ENCODE results near the gene GAB1. TPM values are rescaled to one million over a fixed set of nuclear protein-coding genes. Genes with fewer than 3 reads are reported as not detected.

GAB1 gene
- total and polyA plus RNA-seq, 4 donors: 6.4 to 138 (median 22.6) TPM

DNA sequence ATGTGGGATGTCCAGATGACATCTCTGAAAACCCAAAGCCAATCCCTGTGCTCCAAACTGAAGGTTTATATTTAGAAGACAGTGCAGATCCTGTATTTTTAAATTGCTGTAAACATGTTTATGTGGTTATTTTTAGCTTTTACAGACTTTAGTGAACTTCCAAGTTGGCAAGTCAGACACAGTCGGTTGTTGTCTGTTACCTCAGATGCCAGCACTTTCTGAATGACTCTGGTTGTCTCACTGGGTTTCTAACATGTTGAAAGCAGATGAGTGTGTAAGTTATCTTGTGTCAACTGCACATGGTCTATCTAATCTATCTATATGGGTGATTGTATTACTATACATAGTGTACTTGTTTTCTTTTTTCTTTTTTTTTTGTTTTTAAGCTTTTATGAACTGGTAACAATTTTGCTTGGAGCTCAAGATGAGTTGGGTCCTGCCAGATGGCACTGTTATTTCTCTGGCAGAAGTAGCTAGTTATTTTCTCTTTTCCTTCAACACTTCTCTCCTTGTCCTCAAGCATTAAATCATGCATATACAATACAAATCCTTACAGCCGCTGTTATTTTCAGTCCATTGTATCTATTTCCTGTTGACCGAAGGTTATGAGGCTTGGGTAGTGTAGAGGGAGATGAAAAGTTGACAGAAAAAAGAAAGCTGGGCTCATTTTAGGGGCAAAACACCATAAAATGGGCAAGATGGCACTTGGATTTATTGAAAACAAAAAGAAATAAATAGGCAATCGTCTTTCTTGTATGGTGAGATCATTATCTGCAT, 66.3 kb downstream of the GAB1 start:
- H3K36me3 ChIP-seq (ENCODE audit: control insufficient read depth in 4 of 4, insufficient read depth in 4 of 4, low read length in 4 of 4): no peaks in the 10 kb centered on the region
- 17 to 29% methylated on average over 4 of the region's 4 CpGs for WGBS, 2 donors
- ATAC-seq (ENCODE audit: insufficient read depth, low FRiP score) (no peak), DNase-seq (peak in 1 of 3 donors; percentile 12)
- H3K27ac ChIP-seq (ENCODE audit: low read depth in 1 of 2, low read length in 1 of 2): peak overlapping the region in 1 of 2 donors; percentile 75
- H3K9me3 ChIP-seq (ENCODE audit: control insufficient read depth in 4 of 4, insufficient read depth in 3 of 4, low read length in 3 of 4): no peaks in the 10 kb centered on the region
- no peak overlapping the region for H3K4me3 ChIP-seq
- TF ChIP-seq CTCF (IDR thresholded peaks at IDR 0.05; ENCODE audit: control extremely low read depth, extremely low read depth): no peak
- no peak overlapping the region for H3K9ac ChIP-seq (ENCODE audit: insufficient read depth in 1 of 2, low read length in 2 of 2)
- H3K27me3 ChIP-seq (ENCODE audit: control insufficient read depth in 3 of 3, insufficient read depth in 3 of 3, low read length in 2 of 3): no peaks in the 10 kb centered on the region
- H3K4me1 ChIP-seq (ENCODE audit: control insufficient read depth in 5 of 5, insufficient read depth in 5 of 5, low read length in 5 of 5): peaks cover 0 to 36% (median 20%) of the 10 kb centered on the region in 5 donors

DNA sequence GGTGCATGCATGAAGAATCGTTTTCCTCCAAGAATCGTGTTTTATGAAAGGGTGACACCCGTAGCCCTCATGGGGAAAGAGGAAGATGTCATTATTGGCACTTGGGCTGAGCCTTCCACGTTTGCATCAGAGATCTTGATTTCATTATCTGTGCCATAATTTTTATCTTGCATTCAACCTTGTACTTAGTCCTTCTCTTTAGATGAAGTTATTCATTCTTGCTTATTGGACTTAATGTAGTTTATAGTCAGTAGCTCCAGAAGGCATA, 66.8 kb downstream of the GAB1 start:
- no peak for TF ChIP-seq CTCF (IDR thresholded peaks at IDR 0.05; ENCODE audit: control extremely low read depth, extremely low read depth)
- ATAC-seq (ENCODE audit: insufficient read depth, low FRiP score) (no peak), DNase-seq (no peak)
- peak overlapping the region in 1 of 2 donors; percentile 75 for H3K27ac ChIP-seq (ENCODE audit: low read depth in 1 of 2, low read length in 1 of 2)
- H3K9me3 ChIP-seq (ENCODE audit: control insufficient read depth in 4 of 4, insufficient read depth in 3 of 4, low read length in 3 of 4): no peaks in the 10 kb centered on the region
- H3K36me3 ChIP-seq (ENCODE audit: control insufficient read depth in 4 of 4, insufficient read depth in 4 of 4, low read length in 4 of 4): no peaks in the 10 kb centered on the region
- H3K4me3 ChIP-seq: no peak overlapping the region
- H3K9ac ChIP-seq (ENCODE audit: insufficient read depth in 1 of 2, low read length in 2 of 2): no peak overlapping the region
- no peaks in the 10 kb centered on the region for H3K27me3 ChIP-seq (ENCODE audit: control insufficient read depth in 3 of 3, insufficient read depth in 3 of 3, low read length in 2 of 3)
- peaks cover 0 to 36% (median 20%) of the 10 kb centered on the region in 5 donors for H3K4me1 ChIP-seq (ENCODE audit: control insufficient read depth in 5 of 5, insufficient read depth in 5 of 5, low read length in 5 of 5)
- WGBS, 2 donors: 18 to 34% methylated on average over 4 of the region's 4 CpGs

- H3K27ac ChIP-seq (ENCODE audit: low read depth in 1 of 2, low read length in 1 of 2): no peak overlapping the region
- H3K4me1 ChIP-seq (ENCODE audit: control insufficient read depth in 5 of 5, insufficient read depth in 5 of 5, low read length in 5 of 5): peaks cover 0 to 43% (median 20%) of the 10 kb centered on the region in 5 donors
- no peaks in the 10 kb centered on the region for H3K9me3 ChIP-seq (ENCODE audit: control insufficient read depth in 4 of 4, insufficient read depth in 3 of 4, low read length in 3 of 4)
- no peak overlapping the region for H3K9ac ChIP-seq (ENCODE audit: insufficient read depth in 1 of 2, low read length in 2 of 2)
- H3K27me3 ChIP-seq (ENCODE audit: control insufficient read depth in 3 of 3, insufficient read depth in 3 of 3, low read length in 2 of 3): no peaks in the 10 kb centered on the region
- no peak overlapping the region for H3K4me3 ChIP-seq
- WGBS, 2 donors: 88% methylated on average over 3 of the region's 3 CpGs
- H3K36me3 ChIP-seq (ENCODE audit: control insufficient read depth in 4 of 4, insufficient read depth in 4 of 4, low read length in 4 of 4): no peaks in the 10 kb centered on the region
- no peak for ATAC-seq (ENCODE audit: insufficient read depth, low FRiP score)
- no peak for DNase-seq
- no peak for TF ChIP-seq CTCF (IDR thresholded peaks at IDR 0.05; ENCODE audit: control extremely low read depth, extremely low read depth)
Measured at GRCh38 chr4:143404555-143404954, 67.9 kb downstream of the GAB1 start.

All from lung (tissue), 12 donors.